Suprapubic skin (tissue), 3 donors: ENCODE results near the gene PSD.

ENCODE experiments used
- CTCF ChIP-seq, 2 donors: fragments of 200-600 bp in 1 of 2; fragments of 450-650 bp in 1 of 2; sonication (generic) in 1 of 2; IDR thresholded peaks; one replicate each; pipeline ENCODE4 v1.5.1; 2016 to 2019; ENCODE audit warnings: antibody characterized with exemption in 2 of 2, mild to moderate bottlenecking in 1 of 2, moderate library complexity in 1 of 2
- POLR2AphosphoS5 ChIP-seq, 3 donors: sonication (generic); formaldehyde crosslinking; IDR thresholded peaks; one replicate each; pipeline ENCODE4 v1.6.1; 2017; ENCODE audit warnings: antibody characterized with exemption in 3 of 3

GRCh38 chr10:102462512-102463054 lies 44.0 kb upstream of the PSD start:
- TF ChIP-seq POLR2AphosphoS5 (IDR thresholded peaks at IDR 0.05) = no peak
- TF ChIP-seq CTCF (IDR thresholded peaks at IDR 0.05) = no peak
